Progenitor cell of endocrine pancreas (in vitro differentiated cells): Measurements from ENCODE around the gene ANKRD39. TPM values are rescaled to one million over a fixed set of nuclear protein-coding genes. Genes with fewer than 3 reads are reported as not detected.

Experiments used
- DNase-seq: peaks from one replicate; pipeline ENCODE4 v3.0.0; 2021; ENCODE audit warnings: low spot score; ENCODE audit not compliant: unreplicated experiment
- H3K27ac Mint-ChIP-seq: 2 replicates; pipeline ENCODE4 v1.8.0; 2021; ENCODE audit warnings: mild to moderate bottlenecking, moderate library complexity, mixed read lengths
- H3K27me3 Mint-ChIP-seq: 2 replicates; pipeline ENCODE4 v1.8.0; 2021; ENCODE audit warnings: mixed read lengths
- H3K36me3 Mint-ChIP-seq: 2 replicates; pipeline ENCODE4 v1.8.0; 2022; ENCODE audit warnings: mixed read lengths; ENCODE audit not compliant: insufficient read depth
- H3K4me1 Mint-ChIP-seq: 2 replicates; pipeline ENCODE4 v1.8.0; 2021; ENCODE audit warnings: low read depth, mixed read lengths
- H3K4me3 Mint-ChIP-seq: 2 replicates; pipeline ENCODE4 v1.8.0; 2021; ENCODE audit warnings: low read depth, mild to moderate bottlenecking, moderate library complexity, mixed read lengths
- H3K9me3 Mint-ChIP-seq: 2 replicates; pipeline ENCODE4 v1.8.0; 2021; ENCODE audit warnings: low read depth, mixed read lengths
- CTCF ChIP-seq: fragments of 200-600 bp; sonication (generic); IDR thresholded peaks from one replicate; pipeline ENCODE4 v1.5.0; 2021; ENCODE audit warnings: antibody characterized with exemption, mild to moderate bottlenecking; ENCODE audit not compliant: unreplicated experiment
- total RNA-seq: library from RNA; stranded (reverse); gene quantifications from 2 replicates; pipeline ENCODE4 v1.2.1, GENCODE V29; 2021

ANKRD39 gene
- total RNA-seq, 1 donor from 2014 or later = 16.1 TPM

GRCh38 chr2:96885432-96886347 lies 27.9 kb upstream of the ANKRD39 start:
- H3K27ac Mint-ChIP-seq = no peak overlapping the region
- H3K36me3 Mint-ChIP-seq = no peaks in the 10 kb centered on the region
- H3K4me1 Mint-ChIP-seq = peaks cover 20% of the 10 kb centered on the region
- TF ChIP-seq CTCF = no peak
- no peak overlapping the region for H3K4me3 Mint-ChIP-seq
- no peaks in the 10 kb centered on the region for H3K9me3 Mint-ChIP-seq
- H3K27me3 Mint-ChIP-seq = peaks cover 15% of the 10 kb centered on the region
- DNase-seq = no peak

GRCh38 chr2:96884299-96885094 lies 26.7 kb upstream of the ANKRD39 start:
- TF ChIP-seq CTCF = no peak
- DNase-seq = no peak
- Mint-ChIP-seq H3K4me3 (no peak overlapping the region), H3K27me3 (peaks cover 21% of the 10 kb centered on the region), H3K4me1 (peaks cover 15% of the 10 kb centered on the region), H3K36me3 (no peaks in the 10 kb centered on the region), H3K9me3 (no peaks in the 10 kb centered on the region), H3K27ac (no peak overlapping the region)

GRCh38 chr2:96883306-96883705 lies 25.5 kb upstream of the ANKRD39 start:
- peaks cover 10% of the 10 kb centered on the region for H3K4me1 Mint-ChIP-seq
- no peak for TF ChIP-seq CTCF

GRCh38 chr2:96882906-96883305 lies 25.1 kb upstream of the ANKRD39 start:
- no peak for TF ChIP-seq CTCF
- H3K9me3 Mint-ChIP-seq = no peaks in the 10 kb centered on the region
- no peaks in the 10 kb centered on the region for H3K36me3 Mint-ChIP-seq
- H3K4me1 Mint-ChIP-seq = peaks cover 6% of the 10 kb centered on the region
- DNase-seq = no peak
- H3K27ac Mint-ChIP-seq = no peak overlapping the region
- H3K27me3 Mint-ChIP-seq = peaks cover 25% of the 10 kb centered on the region
- no peak overlapping the region for H3K4me3 Mint-ChIP-seq

More at GRCh38 chr2:96883306-96883705, 25.5 kb upstream of the ANKRD39 start:
- Mint-ChIP-seq H3K9me3 (no peaks in the 10 kb centered on the region), H3K27ac (no peak overlapping the region), H3K4me3 (no peak overlapping the region), H3K27me3 (peaks cover 25% of the 10 kb centered on the region), H3K36me3 (no peaks in the 10 kb centered on the region)
- DNase-seq = no peak

- Mint-ChIP-seq H3K27me3 (peaks cover 25% of the 10 kb centered on the region), H3K9me3 (no peaks in the 10 kb centered on the region), H3K4me1 (peaks cover 3% of the 10 kb centered on the region), H3K36me3 (no peaks in the 10 kb centered on the region), H3K4me3 (no peak overlapping the region), H3K27ac (no peak overlapping the region)
- TF ChIP-seq CTCF = no peak
- DNase-seq = no peak
Observed at GRCh38 chr2:96882230-96882629, 24.4 kb upstream of the ANKRD39 start.
